ENCODE measurements around the gene CUEDC1.

GRCh38 chr17:57833179-57833939 lies 121.9 kb downstream of the CUEDC1 start:
- TF ChIP-seq EZH2 (IDR thresholded peaks at IDR 0.05) (no peak), POLR2AphosphoS5 (IDR thresholded peaks at IDR 0.05; ENCODE audit: borderline replicate concordance, low read depth, low read length) (no peak)
